RPMI8226 (cell line): Measurements from ENCODE around the gene TRERF1.

Experiments used
- DNase-seq: peaks from one replicate; pipeline ENCODE4 v3.0.0-alpha.2; 2015

The TRERF1 gene

GRCh38 chr6:42419490-42420280 is 32.0 kb downstream of the TRERF1 start:
- no peak for DNase-seq

GRCh38 chr6:42418724-42419123 is 33.0 kb downstream of the TRERF1 start:
- no peak for DNase-seq

- DNase-seq: no peak
Observed at GRCh38 chr6:42417641-42418112, 34.0 kb downstream of the TRERF1 start.

GRCh38 chr6:42411406-42411805 is 40.3 kb downstream of the TRERF1 start:
- DNase-seq: no peak

GRCh38 chr6:42410861-42411260 is 40.9 kb downstream of the TRERF1 start:
- no peak for DNase-seq

- no peak for DNase-seq
Observed at GRCh38 chr6:42409581-42409980, 42.1 kb downstream of the TRERF1 start.

GRCh38 chr6:42407379-42407778 is 44.3 kb downstream of the TRERF1 start:
- DNase-seq: no peak

GRCh38 chr6:42406306-42407280 is 45.1 kb downstream of the TRERF1 start:
- DNase-seq: no peak

- DNase-seq: no peak
Observed at GRCh38 chr6:42405021-42405420, 46.7 kb downstream of the TRERF1 start.

- DNase-seq: no peak
Observed at GRCh38 chr6:42404484-42404883, 47.2 kb downstream of the TRERF1 start.

GRCh38 chr6:42403831-42404230 is 47.9 kb downstream of the TRERF1 start:
- no peak for DNase-seq

GRCh38 chr6:42403421-42403820 is 48.3 kb downstream of the TRERF1 start:
- no peak for DNase-seq

- no peak for DNase-seq
Observed at GRCh38 chr6:42402184-42402583, 49.5 kb downstream of the TRERF1 start.

- DNase-seq: no peak
Observed at GRCh38 chr6:42401613-42401951, 50.1 kb downstream of the TRERF1 start.

- DNase-seq: no peak
Observed at GRCh38 chr6:42400886-42401612, 50.7 kb downstream of the TRERF1 start.

GRCh38 chr6:42400061-42400760 is 51.5 kb downstream of the TRERF1 start:
- DNase-seq: no peak

GRCh38 chr6:42396720-42397119 is 55.0 kb downstream of the TRERF1 start:
- no peak for DNase-seq

GRCh38 chr6:42394881-42395620 is 56.7 kb downstream of the TRERF1 start:
- no peak for DNase-seq

GRCh38 chr6:42394151-42394550 is 57.6 kb downstream of the TRERF1 start:
- no peak for DNase-seq

- no peak for DNase-seq
Observed at GRCh38 chr6:42393339-42393738, 58.4 kb downstream of the TRERF1 start.

GRCh38 chr6:42392833-42393232 is 58.9 kb downstream of the TRERF1 start:
- no peak for DNase-seq

GRCh38 chr6:42391441-42391840 is 60.3 kb downstream of the TRERF1 start:
- DNase-seq: no peak
